Neural cell (in vitro differentiated cells): ENCODE data around the gene PTPRA. TPM values are rescaled to one million over a fixed set of nuclear protein-coding genes. Genes with fewer than 3 reads are reported as not detected.

Experiments
- H2AFZ ChIP-seq: fragments of 200-600, 300-800 bp; sonication (generic), shearing (Covaris generic); 2 replicates; pipeline ENCODE4 v1.6.0; 2014; ENCODE audit warnings: low read depth, mild to moderate bottlenecking, antibody characterized with exemption, low read length, moderate library complexity
- H3F3A ChIP-seq: fragments of 200-600 bp; shearing (Covaris generic); 2 replicates; pipeline ENCODE4 v1.6.1; 2016; ENCODE audit warnings: mild to moderate bottlenecking, moderate library complexity, mixed read lengths, antibody characterized with exemption, low read length; ENCODE audit not compliant: insufficient read depth, poor library complexity, severe bottlenecking
- H3K27ac ChIP-seq: fragments of 200-600, 300-800 bp; sonication (generic), shearing (Covaris generic); 2 replicates; pipeline ENCODE4 v1.5.1; 2014; ENCODE audit warnings: mild to moderate bottlenecking, low read length, moderate library complexity
- H3K27me3 ChIP-seq: fragments of 300-800, 200-600 bp; sonication (generic), shearing (Covaris generic); 2 replicates; pipeline ENCODE4 v1.6.0; 2014; ENCODE audit warnings: mild to moderate bottlenecking, low read depth, low read length, moderate library complexity; ENCODE audit not compliant: insufficient read depth
- H3K36me3 ChIP-seq: fragments of 300-800, 200-600 bp; sonication (generic), shearing (Covaris generic); 2 replicates; pipeline ENCODE4 v1.5.1; 2014; ENCODE audit warnings: mild to moderate bottlenecking, antibody characterized with exemption, low read length, moderate library complexity; ENCODE audit not compliant: insufficient read depth
- H3K4me2 ChIP-seq: fragments of 300-800, 200-600 bp; sonication (generic), shearing (Covaris generic); 2 replicates; pipeline ENCODE4 v1.6.0; 2014; ENCODE audit warnings: mild to moderate bottlenecking, low read length
- H3K4me3 ChIP-seq: fragments of 300-800, 200-600 bp; sonication (generic), shearing (Covaris generic); 2 replicates; pipeline ENCODE4 v1.5.1; 2014; ENCODE audit warnings: mild to moderate bottlenecking, low read length, moderate library complexity
- H3K79me2 ChIP-seq: fragments of 200-600 bp; shearing (Covaris generic); replicated peaks from 2 replicates; pipeline ENCODE4 v1.6.0; 2014; ENCODE audit warnings: mild to moderate bottlenecking, low read length, moderate library complexity; ENCODE audit not compliant: insufficient read depth
- H3K9ac ChIP-seq: fragments of 300-800, 200-600 bp; sonication (generic), shearing (Covaris generic); 2 replicates; pipeline ENCODE4 v1.6.1; 2016; ENCODE audit warnings: mild to moderate bottlenecking, low read length, mixed read lengths
- H3K9me2 ChIP-seq: fragments of 200-600 bp; shearing (Covaris generic); 2 replicates; pipeline ENCODE4 v1.6.1; 2016; ENCODE audit warnings: mild to moderate bottlenecking, low read length, mixed read lengths; ENCODE audit not compliant: insufficient read depth
- H3K9me3 ChIP-seq: fragments of 200-600, 300-800 bp; sonication (generic), shearing (Covaris generic); 2 replicates; pipeline ENCODE4 v1.6.1; 2016; ENCODE audit warnings: mild to moderate bottlenecking, mixed run types, low read length, moderate library complexity, mixed read lengths
- H4K20me1 ChIP-seq: fragments of 200-600 bp; shearing (Covaris generic); 2 replicates; pipeline ENCODE4 v1.6.1; 2016; ENCODE audit warnings: mild to moderate bottlenecking, mixed run types; ENCODE audit not compliant: insufficient read depth
- CTCF ChIP-seq: fragments of 450-650 bp; IDR thresholded peaks from 2 replicates; pipeline ENCODE4 v1.5.1; 2014; ENCODE audit warnings: antibody characterized with exemption, mild to moderate bottlenecking, moderate library complexity; ENCODE audit not compliant: poor library complexity, severe bottlenecking
- EP300 ChIP-seq: fragments of 450-650 bp; conservative IDR thresholded peaks from 2 replicates; pipeline ENCODE4 v1.6.1; 2014; ENCODE audit warnings: antibody characterized with exemption, mild to moderate bottlenecking, moderate library complexity; ENCODE audit not compliant: poor library complexity, severe bottlenecking
- EZH2 ChIP-seq: fragments of 200-600, 300-800 bp; shearing (Covaris generic), sonication (generic); IDR thresholded peaks from 2 replicates; pipeline ENCODE4 v1.6.1; 2014; ENCODE audit warnings: antibody characterized with exemption, low read length, borderline replicate concordance, mild to moderate bottlenecking; ENCODE audit not compliant: insufficient read depth, poor library complexity, severe bottlenecking
- MXI1 ChIP-seq: fragments of 450-650 bp; conservative IDR thresholded peaks from 2 replicates; pipeline ENCODE4 v1.6.1; 2014; ENCODE audit warnings: antibody characterized with exemption, mild to moderate bottlenecking; ENCODE audit not compliant: poor library complexity, severe bottlenecking
- POLR2AphosphoS5 ChIP-seq: IDR thresholded peaks from 2 replicates; pipeline ENCODE4 v1.6.1; 2012
- RAD21 ChIP-seq: fragments of 450-650 bp; conservative IDR thresholded peaks from 2 replicates; pipeline ENCODE4 v1.6.1; 2014; ENCODE audit warnings: antibody characterized with exemption, mild to moderate bottlenecking, moderate library complexity
- REST ChIP-seq: IDR thresholded peaks from 2 replicates; pipeline ENCODE4 v1.6.1; 2012; ENCODE audit warnings: borderline replicate concordance
- SMC3 ChIP-seq: fragments of 450-650 bp; conservative IDR thresholded peaks from 2 replicates; pipeline ENCODE4 v1.6.1; 2014; ENCODE audit warnings: antibody characterized with exemption, mild to moderate bottlenecking, moderate library complexity; ENCODE audit not compliant: poor library complexity
- TAF1 ChIP-seq: IDR thresholded peaks from 2 replicates; pipeline ENCODE4 v1.6.1; 2012; ENCODE audit warnings: low read depth
- polyA minus RNA-seq: library from RNA; depleted of rRNA, polyadenylated mRNA; stranded (reverse); fragments of >200 nt; gene quantifications from 2 replicates; pipeline ENCODE4 v1.2.3, GENCODE V29; 2014
- polyA plus RNA-seq: library from polyadenylated mRNA; depleted of rRNA; stranded (reverse); fragments of >200 nt; gene quantifications from 2 replicates; pipeline ENCODE4 v1.2.3, GENCODE V29; 2014

The PTPRA gene
- 68.2 and 69.1 TPM in 2 replicates for polyA plus RNA-seq
- 173 and 174 TPM in 2 replicates for polyA minus RNA-seq

- Histone ChIP-seq H3K79me2 (peaks cover 40% of the 10 kb centered on the region), H3K27ac (peak within 1 kb of the TSS; percentile 39), H3K4me2 (peak within 1 kb of the TSS; percentile 96), H3K4me3 (peak within 1 kb of the TSS; percentile 95), H3K9me2 (no peaks in the 10 kb centered on the region), H3K27me3 (no peaks in the 10 kb centered on the region), H3K36me3 (no peaks in the 10 kb centered on the region), H4K20me1 (no peaks in the 10 kb centered on the region), H3K9ac (peak within 1 kb of the TSS; percentile 82), H3K9me3 (no peaks in the 10 kb centered on the region), H2AFZ (peak within 1 kb of the TSS; percentile 52), H3F3A (no peaks in the 10 kb centered on the region)
- TF ChIP-seq POLR2AphosphoS5 (peak; percentile 90), MXI1 (peak; percentile 62), SMC3 (peak; percentile 37), CTCF (no peak), REST (peak; percentile 17), RAD21 (no peak), EP300 (peak; percentile 70)
Measured at GRCh38 chr20:2873010-2873746, at the start of gene PTPRA. TSS of gene PTPRA (plus strand) at chr20:2873481. CDS start at chr20:2964278, 90,797 bp downstream.

- Histone ChIP-seq H3K9me3 (no peaks in the 10 kb centered on the region), H3K9me2 (no peaks in the 10 kb centered on the region), H3K4me3 (no peak overlapping the region), H2AFZ (no peak overlapping the region), H3K27ac (no peak overlapping the region), H3K79me2 (no peaks in the 10 kb centered on the region), H3K27me3 (peaks cover 16% of the 10 kb centered on the region), H3K4me2 (no peak overlapping the region), H3F3A (no peaks in the 10 kb centered on the region), H3K9ac (no peak overlapping the region), H3K36me3 (no peaks in the 10 kb centered on the region), H4K20me1 (no peaks in the 10 kb centered on the region)
- no peak for TF ChIP-seq EP300
- TF ChIP-seq TAF1: no peak
- no peak for TF ChIP-seq CTCF
- no peak for TF ChIP-seq MXI1
- no peak for TF ChIP-seq RAD21
- no peak for TF ChIP-seq EZH2
- no peak for TF ChIP-seq POLR2AphosphoS5
- TF ChIP-seq SMC3: no peak
- TF ChIP-seq REST: no peak
Measured at GRCh38 chr20:2825761-2826160, 47.5 kb upstream of the PTPRA start.
